HG03558 (cell line): Measurements from ENCODE around the gene RBM6.

Experiments
- ATAC-seq: cut with Tn5 transposase; IDR thresholded peaks from one replicate; pipeline ENCODE4 v1.9.1; 2021; ENCODE audit warnings: moderate number of reproducible peaks; ENCODE audit not compliant: unreplicated experiment; ENCODE audit errors: extremely low read depth

RBM6 gene

GRCh38 chr3:50124052-50124799 lies 184.3 kb downstream of the RBM6 start:
- no peak for ATAC-seq

DNA sequence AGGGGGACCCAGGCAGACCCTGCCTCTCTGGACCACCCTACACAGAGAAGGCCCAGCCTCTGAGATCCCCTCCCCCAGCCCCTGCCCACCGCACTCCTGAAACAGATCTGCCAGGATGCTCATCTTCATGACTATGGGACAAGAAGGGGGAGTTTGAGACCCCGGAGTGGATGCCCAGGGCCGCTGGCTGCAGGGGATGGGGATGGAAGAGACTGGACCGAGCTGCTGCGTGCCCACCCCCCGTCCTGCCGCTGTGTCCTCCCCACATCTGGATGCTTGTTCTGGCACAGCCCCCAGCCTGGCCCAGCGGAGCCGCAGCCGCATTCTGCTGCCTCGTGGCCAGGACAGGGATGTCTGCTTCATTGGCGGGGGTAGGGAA lies 184.8 kb downstream of the RBM6 start:
- ATAC-seq, result no peak

- no peak for ATAC-seq
Observed at GRCh38 chr3:50125541-50126286, 185.8 kb downstream of the RBM6 start.

- no peak for ATAC-seq
Observed at GRCh38 chr3:50126287-50127211, 186.6 kb downstream of the RBM6 start.
